GM12878 (cell line): ENCODE data around the gene HCN3. TPM values are rescaled to one million over a fixed set of nuclear protein-coding genes. Genes with fewer than 3 reads are reported as not detected.

ENCODE experiments used
- CEBPB ChIP-seq, 2 experiments: fragments of 150-350 bp in 1 of 2; IDR thresholded peaks; 2 replicates each; pipeline ENCODE4 v1.6.1; 2012 to 2014; ENCODE audit warnings: low read depth in 2 of 2, low read length in 2 of 2, borderline replicate concordance in 1 of 2, inconsistent platforms in 1 of 2
- CREM ChIP-seq: IDR thresholded peaks from 2 replicates; pipeline ENCODE4 v1.6.1; 2014; ENCODE audit warnings: antibody characterized with exemption, low read depth
- HDAC2 ChIP-seq: fragments of 200-600 bp; sonication (generic); IDR thresholded peaks from 2 replicates; pipeline ENCODE4 v1.6.1; 2017
- KLF5 ChIP-seq: fragments of 450-650 bp; IDR thresholded peaks from 2 replicates; pipeline ENCODE4 v1.6.1; 2014; ENCODE audit warnings: mild to moderate bottlenecking; ENCODE audit not compliant: partially characterized antibody
- PAX5 ChIP-seq: IDR thresholded peaks from 2 replicates; pipeline ENCODE4 v1.6.1; 2011; ENCODE audit warnings: low read depth, low read length, borderline replicate concordance
- RUNX3 ChIP-seq: IDR thresholded peaks from 2 replicates; pipeline ENCODE4 v1.6.1; 2012; ENCODE audit warnings: low read length, inconsistent platforms
- STAT1 ChIP-seq: fragments of 450-650 bp; conservative IDR thresholded peaks from 2 replicates; pipeline ENCODE4 v1.6.1; 2014; ENCODE audit warnings: antibody characterized with exemption, mild to moderate bottlenecking
- TCF12 ChIP-seq: IDR thresholded peaks from 2 replicates; pipeline ENCODE4 v1.6.1; 2011; ENCODE audit warnings: low read depth, mild to moderate bottlenecking, low read length
- ZNF207 ChIP-seq: fragments of 450-650 bp; IDR thresholded peaks from 2 replicates; pipeline ENCODE4 v1.6.1; 2014; ENCODE audit warnings: antibody characterized with exemption, mild to moderate bottlenecking, borderline replicate concordance
- ZNF622 ChIP-seq: fragments of 450-650 bp; IDR thresholded peaks from 2 replicates; pipeline ENCODE4 v1.6.1; 2017; ENCODE audit warnings: mild to moderate bottlenecking, inconsistent platforms
- ZZZ3 ChIP-seq: IDR thresholded peaks from 2 replicates; pipeline ENCODE4 v1.6.1; 2011; ENCODE audit warnings: low read depth; ENCODE audit not compliant: control insufficient read depth, insufficient read length
- polyA plus RNA-seq, 11 experiments: library from polyadenylated mRNA; depleted of rRNA in 4 of 11; unstranded in 6 of 11; stranded (reverse) in 5 of 11; fragments of >200 nt; fragmentation: Nextera tagmentation in 4 of 11; fragmentation: Illumina TruSeq in 1 of 11; extraction: Ambion mirVana in 4 of 11; extraction: Trizol in 1 of 11; gene quantifications; 1 replicate in 1 of 11; 2 replicates in 10 of 11; pipeline versions ENCODE4 v1.2.1 to v1.2.3, GENCODE V29; 2011 to 2016; ENCODE audit warnings: inconsistent platforms in 2 of 11, missing spikeins in 2 of 11, low read depth in 1 of 11
- total RNA-seq, 4 experiments: library from RNA; depleted of rRNA in 3 of 4; stranded (reverse); fragments of >200 nt in 3 of 4; fragmentation: Illumina TruSeq in 1 of 4; extraction: Trizol in 1 of 4; gene quantifications; 2 replicates each; pipeline versions ENCODE4 v1.2.1 to v1.2.3, GENCODE V29; 2013 to 2021
- TF ChIP-seq, protein P1 (sequence below): fragments of 450-650 bp; IDR thresholded peaks from 2 replicates; pipeline ENCODE4 v1.6.1; 2017; ENCODE audit warnings: mild to moderate bottlenecking, moderate library complexity
- TF ChIP-seq, protein P2 (sequence below): fragments of 450-650 bp; IDR thresholded peaks from 2 replicates; pipeline ENCODE4 v1.6.1; 2018; ENCODE audit warnings: borderline replicate concordance, mild to moderate bottlenecking; ENCODE audit not compliant: partially characterized antibody
- TF ChIP-seq, protein P3 (sequence below): IDR thresholded peaks from 2 replicates; pipeline ENCODE4 v1.6.1; 2012; ENCODE audit warnings: low read depth, low read length, improper control_type of control experiment
- TF ChIP-seq, protein P4 (sequence below): IDR thresholded peaks from 2 replicates; pipeline ENCODE4 v1.6.1; 2012; ENCODE audit warnings: improper control_type of control experiment, low read depth, low read length; ENCODE audit not compliant: insufficient replicate concordance

HCN3 gene
- total and polyA plus RNA-seq, 10 of the 15 experiments (the other 5 are each of a cell fraction or from before 2014, with no cell fraction given), result 0.08 to 4.1 (median 1.8) TPM

DNA sequence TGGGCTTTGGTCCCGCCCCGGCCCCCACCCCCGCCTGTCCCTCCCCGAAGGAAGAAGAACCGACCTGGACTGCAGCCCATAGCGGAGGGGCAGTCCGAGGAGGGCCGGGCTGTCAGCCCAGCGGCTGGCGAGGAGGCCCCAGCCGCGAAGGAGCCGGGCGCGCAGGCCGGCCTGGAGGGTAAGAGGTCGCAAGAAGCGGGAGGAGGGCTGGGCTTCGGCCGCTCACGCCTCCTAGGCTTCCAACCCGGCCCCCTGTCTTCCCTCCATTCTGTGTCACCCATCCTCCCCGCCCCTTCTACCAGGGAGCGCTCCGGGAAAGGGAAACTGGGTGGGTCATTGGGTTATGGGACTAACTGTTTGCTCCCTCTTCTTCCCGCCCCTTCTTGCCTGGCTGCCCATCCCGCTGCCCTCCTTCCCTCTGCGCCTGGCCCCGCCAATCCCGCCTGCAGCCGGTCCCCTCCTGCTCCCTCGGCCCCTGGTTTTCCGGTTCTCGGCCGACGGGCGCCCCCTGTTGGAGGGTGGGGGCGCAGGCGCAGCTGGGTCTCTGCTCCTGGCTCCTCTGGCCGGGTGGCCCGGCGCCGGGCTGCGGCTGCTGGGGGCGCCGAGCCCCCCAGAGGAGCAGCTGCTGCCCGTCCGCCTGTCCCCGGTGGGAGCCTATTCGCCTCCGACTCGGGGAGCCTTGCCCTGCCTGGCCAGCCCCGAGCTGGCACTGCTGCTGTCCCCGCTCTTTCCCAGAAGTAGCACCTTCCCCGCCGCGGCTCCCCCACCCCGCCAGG lies 45.9 kb downstream of the HCN3 start (continued):
- TF ChIP-seq, protein P1, sequence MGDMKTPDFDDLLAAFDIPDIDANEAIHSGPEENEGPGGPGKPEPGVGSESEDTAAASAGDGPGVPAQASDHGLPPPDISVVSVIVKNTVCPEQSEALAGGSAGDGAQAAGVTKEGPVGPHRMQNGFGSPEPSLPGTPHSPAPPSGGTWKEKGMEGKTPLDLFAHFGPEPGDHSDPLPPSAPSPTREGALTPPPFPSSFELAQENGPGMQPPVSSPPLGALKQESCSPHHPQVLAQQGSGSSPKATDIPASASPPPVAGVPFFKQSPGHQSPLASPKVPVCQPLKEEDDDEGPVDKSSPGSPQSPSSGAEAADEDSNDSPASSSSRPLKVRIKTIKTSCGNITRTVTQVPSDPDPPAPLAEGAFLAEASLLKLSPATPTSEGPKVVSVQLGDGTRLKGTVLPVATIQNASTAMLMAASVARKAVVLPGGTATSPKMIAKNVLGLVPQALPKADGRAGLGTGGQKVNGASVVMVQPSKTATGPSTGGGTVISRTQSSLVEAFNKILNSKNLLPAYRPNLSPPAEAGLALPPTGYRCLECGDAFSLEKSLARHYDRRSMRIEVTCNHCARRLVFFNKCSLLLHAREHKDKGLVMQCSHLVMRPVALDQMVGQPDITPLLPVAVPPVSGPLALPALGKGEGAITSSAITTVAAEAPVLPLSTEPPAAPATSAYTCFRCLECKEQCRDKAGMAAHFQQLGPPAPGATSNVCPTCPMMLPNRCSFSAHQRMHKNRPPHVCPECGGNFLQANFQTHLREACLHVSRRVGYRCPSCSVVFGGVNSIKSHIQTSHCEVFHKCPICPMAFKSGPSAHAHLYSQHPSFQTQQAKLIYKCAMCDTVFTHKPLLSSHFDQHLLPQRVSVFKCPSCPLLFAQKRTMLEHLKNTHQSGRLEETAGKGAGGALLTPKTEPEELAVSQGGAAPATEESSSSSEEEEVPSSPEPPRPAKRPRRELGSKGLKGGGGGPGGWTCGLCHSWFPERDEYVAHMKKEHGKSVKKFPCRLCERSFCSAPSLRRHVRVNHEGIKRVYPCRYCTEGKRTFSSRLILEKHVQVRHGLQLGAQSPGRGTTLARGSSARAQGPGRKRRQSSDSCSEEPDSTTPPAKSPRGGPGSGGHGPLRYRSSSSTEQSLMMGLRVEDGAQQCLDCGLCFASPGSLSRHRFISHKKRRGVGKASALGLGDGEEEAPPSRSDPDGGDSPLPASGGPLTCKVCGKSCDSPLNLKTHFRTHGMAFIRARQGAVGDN, result peak; percentile 61; the same call in 1 of the 2 replicates
- TF ChIP-seq ZNF207 (0 out of 2 replicates have a peak, but pooled peaks have one; percentile 47), STAT1 (no peak), CREM (no peak; the same call in 1 of the 2 replicates), KLF5 (no peak), ZZZ3 (no peak), HDAC2 (no peak), ZNF622 (no peak), CEBPB (IDR thresholded peaks at IDR 0.05; ENCODE audit: borderline replicate concordance in 1 of 2, low read depth in 2 of 2, low read length in 2 of 2) (no peak), PAX5 (no peak), TCF12 (0 out of 2 replicates have a peak, but pooled peaks have one; percentile 46), RUNX3 (no peak; the same call in 1 of the 2 replicates)
- TF ChIP-seq, protein P2, sequence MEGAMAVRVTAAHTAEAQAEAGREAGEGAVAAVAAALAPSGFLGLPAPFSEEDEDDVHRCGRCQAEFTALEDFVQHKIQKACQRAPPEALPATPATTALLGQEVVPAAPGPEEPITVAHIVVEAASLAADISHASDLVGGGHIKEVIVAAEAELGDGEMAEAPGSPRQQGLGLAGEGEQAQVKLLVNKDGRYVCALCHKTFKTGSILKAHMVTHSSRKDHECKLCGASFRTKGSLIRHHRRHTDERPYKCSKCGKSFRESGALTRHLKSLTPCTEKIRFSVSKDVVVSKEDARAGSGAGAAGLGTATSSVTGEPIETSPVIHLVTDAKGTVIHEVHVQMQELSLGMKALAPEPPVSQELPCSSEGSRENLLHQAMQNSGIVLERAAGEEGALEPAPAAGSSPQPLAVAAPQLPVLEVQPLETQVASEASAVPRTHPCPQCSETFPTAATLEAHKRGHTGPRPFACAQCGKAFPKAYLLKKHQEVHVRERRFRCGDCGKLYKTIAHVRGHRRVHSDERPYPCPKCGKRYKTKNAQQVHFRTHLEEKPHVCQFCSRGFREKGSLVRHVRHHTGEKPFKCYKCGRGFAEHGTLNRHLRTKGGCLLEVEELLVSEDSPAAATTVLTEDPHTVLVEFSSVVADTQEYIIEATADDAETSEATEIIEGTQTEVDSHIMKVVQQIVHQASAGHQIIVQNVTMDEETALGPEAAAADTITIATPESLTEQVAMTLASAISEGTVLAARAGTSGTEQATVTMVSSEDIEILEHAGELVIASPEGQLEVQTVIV, result no peak
- TF ChIP-seq, protein P3, sequence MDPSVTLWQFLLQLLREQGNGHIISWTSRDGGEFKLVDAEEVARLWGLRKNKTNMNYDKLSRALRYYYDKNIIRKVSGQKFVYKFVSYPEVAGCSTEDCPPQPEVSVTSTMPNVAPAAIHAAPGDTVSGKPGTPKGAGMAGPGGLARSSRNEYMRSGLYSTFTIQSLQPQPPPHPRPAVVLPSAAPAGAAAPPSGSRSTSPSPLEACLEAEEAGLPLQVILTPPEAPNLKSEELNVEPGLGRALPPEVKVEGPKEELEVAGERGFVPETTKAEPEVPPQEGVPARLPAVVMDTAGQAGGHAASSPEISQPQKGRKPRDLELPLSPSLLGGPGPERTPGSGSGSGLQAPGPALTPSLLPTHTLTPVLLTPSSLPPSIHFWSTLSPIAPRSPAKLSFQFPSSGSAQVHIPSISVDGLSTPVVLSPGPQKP, result no peak
- TF ChIP-seq, protein P4, sequence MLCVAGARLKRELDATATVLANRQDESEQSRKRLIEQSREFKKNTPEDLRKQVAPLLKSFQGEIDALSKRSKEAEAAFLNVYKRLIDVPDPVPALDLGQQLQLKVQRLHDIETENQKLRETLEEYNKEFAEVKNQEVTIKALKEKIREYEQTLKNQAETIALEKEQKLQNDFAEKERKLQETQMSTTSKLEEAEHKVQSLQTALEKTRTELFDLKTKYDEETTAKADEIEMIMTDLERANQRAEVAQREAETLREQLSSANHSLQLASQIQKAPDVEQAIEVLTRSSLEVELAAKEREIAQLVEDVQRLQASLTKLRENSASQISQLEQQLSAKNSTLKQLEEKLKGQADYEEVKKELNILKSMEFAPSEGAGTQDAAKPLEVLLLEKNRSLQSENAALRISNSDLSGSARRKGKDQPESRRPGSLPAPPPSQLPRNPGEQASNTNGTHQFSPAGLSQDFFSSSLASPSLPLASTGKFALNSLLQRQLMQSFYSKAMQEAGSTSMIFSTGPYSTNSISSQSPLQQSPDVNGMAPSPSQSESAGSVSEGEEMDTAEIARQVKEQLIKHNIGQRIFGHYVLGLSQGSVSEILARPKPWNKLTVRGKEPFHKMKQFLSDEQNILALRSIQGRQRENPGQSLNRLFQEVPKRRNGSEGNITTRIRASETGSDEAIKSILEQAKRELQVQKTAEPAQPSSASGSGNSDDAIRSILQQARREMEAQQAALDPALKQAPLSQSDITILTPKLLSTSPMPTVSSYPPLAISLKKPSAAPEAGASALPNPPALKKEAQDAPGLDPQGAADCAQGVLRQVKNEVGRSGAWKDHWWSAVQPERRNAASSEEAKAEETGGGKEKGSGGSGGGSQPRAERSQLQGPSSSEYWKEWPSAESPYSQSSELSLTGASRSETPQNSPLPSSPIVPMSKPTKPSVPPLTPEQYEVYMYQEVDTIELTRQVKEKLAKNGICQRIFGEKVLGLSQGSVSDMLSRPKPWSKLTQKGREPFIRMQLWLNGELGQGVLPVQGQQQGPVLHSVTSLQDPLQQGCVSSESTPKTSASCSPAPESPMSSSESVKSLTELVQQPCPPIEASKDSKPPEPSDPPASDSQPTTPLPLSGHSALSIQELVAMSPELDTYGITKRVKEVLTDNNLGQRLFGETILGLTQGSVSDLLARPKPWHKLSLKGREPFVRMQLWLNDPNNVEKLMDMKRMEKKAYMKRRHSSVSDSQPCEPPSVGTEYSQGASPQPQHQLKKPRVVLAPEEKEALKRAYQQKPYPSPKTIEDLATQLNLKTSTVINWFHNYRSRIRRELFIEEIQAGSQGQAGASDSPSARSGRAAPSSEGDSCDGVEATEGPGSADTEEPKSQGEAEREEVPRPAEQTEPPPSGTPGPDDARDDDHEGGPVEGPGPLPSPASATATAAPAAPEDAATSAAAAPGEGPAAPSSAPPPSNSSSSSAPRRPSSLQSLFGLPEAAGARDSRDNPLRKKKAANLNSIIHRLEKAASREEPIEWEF, result no peak
